K562 (cell line): Measurements from ENCODE around the gene ISYNA1. TPM values are rescaled to one million over a fixed set of nuclear protein-coding genes. Genes with fewer than 3 reads are reported as not detected.

Source experiments
- BCLAF1 ChIP-seq, 2 experiments: fragments of 450-650 bp in 1 of 2; IDR thresholded peaks; 2 replicates each; pipeline ENCODE4 v1.6.1; 2011 to 2017; ENCODE audit warnings: low read depth in 2 of 2, antibody characterized with exemption in 1 of 2, borderline replicate concordance in 1 of 2, low read length in 1 of 2, mild to moderate bottlenecking in 1 of 2, mixed read lengths in 1 of 2; ENCODE audit not compliant: control insufficient read depth in 1 of 2
- HBP1 ChIP-seq: fragments of 450-650 bp; formaldehyde crosslinking; IDR thresholded peaks from 2 replicates; pipeline ENCODE4 v1.4.0; 2022; ENCODE audit warnings: missing genetic modification characterization
- HNRNPL ChIP-seq: fragments of 200-400 bp; formaldehyde crosslinking; IDR thresholded peaks from 2 replicates; pipeline ENCODE4 v1.6.1; 2017; ENCODE audit warnings: low read depth, mild to moderate bottlenecking, low read length
- NCOA1 ChIP-seq: fragments of 450-650 bp; IDR thresholded peaks from 2 replicates; pipeline ENCODE4 v1.6.1; 2016; ENCODE audit warnings: low read depth
- PTRF ChIP-seq: fragments of 450-650 bp; IDR thresholded peaks from 2 replicates; pipeline ENCODE4 v1.6.1; 2016; ENCODE audit warnings: mild to moderate bottlenecking, missing genetic modification characterization, missing compliant biosample characterization
- RBM25 ChIP-seq: fragments of 200-400 bp; formaldehyde crosslinking; IDR thresholded peaks from 2 replicates; pipeline ENCODE4 v1.6.1; 2018; ENCODE audit warnings: low read length, low read depth, moderate library complexity; ENCODE audit not compliant: severe bottlenecking
- REST ChIP-seq, 2 experiments: fragments of 450-650 bp; formaldehyde crosslinking in 1 of 2; IDR thresholded peaks; 2 replicates each; pipeline versions ENCODE4 v1.4.0 to v1.6.1; 2014 to 2020; ENCODE audit warnings: mild to moderate bottlenecking in 2 of 2, borderline replicate concordance in 1 of 2, low read depth in 1 of 2
- ZSCAN32 ChIP-seq: fragments of 450-650 bp; formaldehyde crosslinking; IDR thresholded peaks from 2 replicates; pipeline ENCODE4 v1.4.0; 2020; ENCODE audit warnings: mild to moderate bottlenecking, moderate library complexity
- polyA plus RNA-seq, 8 experiments: library from polyadenylated mRNA; depleted of rRNA in 4 of 8; stranded (reverse) in 5 of 8; unstranded in 3 of 8; fragments of >200 nt; fragmentation: Nextera tagmentation in 2 of 8; fragmentation: Illumina TruSeq in 1 of 8; extraction: Ambion mirVana in 2 of 8; extraction: Trizol in 1 of 8; gene quantifications; 2 replicates each; pipeline versions ENCODE4 v1.2.1 to v1.2.3, GENCODE V29; 2011 to 2014; ENCODE audit warnings: inconsistent platforms in 1 of 8, missing spikeins in 1 of 8
- total RNA-seq, 7 experiments: library from RNA; depleted of rRNA in 6 of 7; stranded (reverse); fragments of >200 nt in 6 of 7; fragmentation: Illumina TruSeq in 2 of 7; extraction: Trizol in 2 of 7; gene quantifications; 2 replicates each; pipeline versions ENCODE4 v1.2.1 to v1.2.3, GENCODE V29; 2011 to 2021; ENCODE audit warnings: low replicate concordance in 1 of 7
- TF ChIP-seq, protein P1 (sequence below): sonication (generic); formaldehyde crosslinking; IDR thresholded peaks from 2 replicates; pipeline ENCODE4 v1.8.0; 2023; ENCODE audit warnings: mild to moderate bottlenecking, missing genetic modification reagents
- TF ChIP-seq, protein P2 (sequence below): IDR thresholded peaks from 2 replicates; pipeline ENCODE4 v1.6.1; 2011; ENCODE audit not compliant: insufficient read length; ENCODE audit errors: extremely low read depth

Gene ISYNA1
- total and polyA plus RNA-seq, 9 of the 15 experiments (the other 6 are each of a cell fraction or from before 2014, with no cell fraction given) = 21.8 to 460 (median 93.2) TPM

DNA sequence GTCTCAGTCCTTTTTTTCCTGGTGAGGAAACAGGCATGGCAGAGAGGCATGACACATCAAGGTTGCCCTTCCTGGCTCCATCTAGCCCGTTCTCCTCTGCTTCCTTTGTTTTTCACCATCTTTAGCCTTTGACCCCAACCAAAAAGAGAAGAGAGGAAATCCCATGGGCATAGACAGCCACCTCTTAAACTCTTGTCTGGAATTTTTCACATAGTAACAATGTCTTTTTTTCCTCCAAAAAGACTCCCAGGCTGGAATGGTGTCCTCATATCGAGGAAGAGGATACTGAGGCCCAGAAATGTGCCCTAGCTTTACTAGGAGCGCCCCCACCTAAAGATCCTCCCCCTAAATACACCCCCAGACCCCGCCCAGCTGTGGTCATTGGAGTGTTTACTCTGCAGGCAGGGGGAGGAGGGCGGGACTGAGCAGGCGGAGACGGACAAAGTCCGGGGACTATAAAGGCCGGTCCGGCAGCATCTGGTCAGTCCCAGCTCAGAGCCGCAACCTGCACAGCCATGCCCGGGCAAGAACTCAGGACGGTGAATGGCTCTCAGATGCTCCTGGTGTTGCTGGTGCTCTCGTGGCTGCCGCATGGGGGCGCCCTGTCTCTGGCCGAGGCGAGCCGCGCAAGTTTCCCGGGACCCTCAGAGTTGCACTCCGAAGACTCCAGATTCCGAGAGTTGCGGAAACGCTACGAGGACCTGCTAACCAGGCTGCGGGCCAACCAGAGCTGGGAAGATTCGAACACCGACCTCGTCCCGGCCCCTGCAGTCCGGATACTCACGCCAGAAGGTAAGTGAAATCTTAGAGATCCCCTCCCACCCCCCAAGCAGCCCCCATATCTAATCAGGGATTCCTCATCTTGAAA, 52.0 kb downstream of the ISYNA1 start, which contains the start of gene GDF15 (continued):
- TF ChIP-seq REST (IDR thresholded peaks at IDR 0.05; ENCODE audit: borderline replicate concordance) (peak; percentile 99), REST (CRISPR knock-in tag; IDR thresholded peaks at IDR 0.05; ENCODE audit: low read depth) (no peak; the same call in 1 of the 2 replicates), NCOA1 (peak; percentile 56), HBP1 (CRISPR knock-in tag) (no peak), PTRF (no peak), RBM25 (no peak), HNRNPL (no peak), ZSCAN32 (CRISPR knock-in tag) (no peak), BCLAF1 (IDR thresholded peaks at IDR 0.05; ENCODE audit: borderline replicate concordance in 1 of 2, control insufficient read depth in 1 of 2, low read depth in 2 of 2, low read length in 1 of 2) (peak in 1 of 2 experiments; percentile 79; a peak in 2 of 4 replicates)
- TF ChIP-seq, protein P1, sequence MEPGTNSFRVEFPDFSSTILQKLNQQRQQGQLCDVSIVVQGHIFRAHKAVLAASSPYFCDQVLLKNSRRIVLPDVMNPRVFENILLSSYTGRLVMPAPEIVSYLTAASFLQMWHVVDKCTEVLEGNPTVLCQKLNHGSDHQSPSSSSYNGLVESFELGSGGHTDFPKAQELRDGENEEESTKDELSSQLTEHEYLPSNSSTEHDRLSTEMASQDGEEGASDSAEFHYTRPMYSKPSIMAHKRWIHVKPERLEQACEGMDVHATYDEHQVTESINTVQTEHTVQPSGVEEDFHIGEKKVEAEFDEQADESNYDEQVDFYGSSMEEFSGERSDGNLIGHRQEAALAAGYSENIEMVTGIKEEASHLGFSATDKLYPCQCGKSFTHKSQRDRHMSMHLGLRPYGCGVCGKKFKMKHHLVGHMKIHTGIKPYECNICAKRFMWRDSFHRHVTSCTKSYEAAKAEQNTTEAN (CRISPR knock-in tag) = 0 out of 2 replicates have a peak, but pooled peaks have one; percentile 54
- TF ChIP-seq, protein P2, sequence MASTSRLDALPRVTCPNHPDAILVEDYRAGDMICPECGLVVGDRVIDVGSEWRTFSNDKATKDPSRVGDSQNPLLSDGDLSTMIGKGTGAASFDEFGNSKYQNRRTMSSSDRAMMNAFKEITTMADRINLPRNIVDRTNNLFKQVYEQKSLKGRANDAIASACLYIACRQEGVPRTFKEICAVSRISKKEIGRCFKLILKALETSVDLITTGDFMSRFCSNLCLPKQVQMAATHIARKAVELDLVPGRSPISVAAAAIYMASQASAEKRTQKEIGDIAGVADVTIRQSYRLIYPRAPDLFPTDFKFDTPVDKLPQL = peak; percentile 54
